SHP77 (cell line): ENCODE data around the gene OR4A16.

ENCODE experiments used
- DNase-seq, 2 experiments: peaks; one replicate each; lab custom pipeline; 2025; lab: John Stamatoyannopoulos, UW

OR4A16 gene, protein sequence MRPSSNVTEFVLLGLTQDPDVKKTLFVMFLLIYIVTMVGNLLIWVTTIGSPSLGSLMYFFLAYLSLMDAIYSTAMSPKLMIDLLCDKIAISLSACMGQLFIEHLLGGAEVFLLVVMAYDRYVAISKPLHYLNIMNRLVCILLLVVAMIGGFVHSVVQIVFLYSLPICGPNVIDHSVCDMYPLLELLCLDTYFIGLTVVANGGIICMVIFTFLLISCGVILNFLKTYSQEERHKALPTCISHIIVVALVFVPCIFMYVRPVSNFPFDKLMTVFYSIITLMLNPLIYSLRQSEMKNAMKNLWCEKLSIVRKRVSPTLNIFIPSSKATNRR

DNA sequence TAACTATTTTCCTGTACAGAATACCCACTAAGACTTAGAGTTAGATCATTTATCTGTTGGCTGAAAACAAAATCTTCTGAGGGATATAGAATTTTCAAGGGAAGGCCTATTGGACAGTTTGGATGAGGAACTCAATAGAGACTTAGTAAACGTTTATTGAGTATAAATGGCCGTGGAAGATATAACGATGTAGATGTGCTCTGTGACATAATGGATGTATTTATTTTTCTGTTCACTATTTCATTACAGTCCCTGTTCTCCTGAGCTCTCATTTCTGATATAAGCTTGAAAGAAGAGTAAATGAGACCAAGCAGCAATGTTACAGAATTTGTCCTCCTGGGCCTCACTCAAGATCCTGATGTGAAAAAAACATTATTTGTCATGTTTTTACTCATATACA is at the start of gene OR4A16:
Gene OR4A16, plus strand, starts transcription at position 301 of the 400 bp plus-strand sequence. Its CDS starts 0 bp downstream, at position 301.
- DNase-seq: no peak

DNA sequence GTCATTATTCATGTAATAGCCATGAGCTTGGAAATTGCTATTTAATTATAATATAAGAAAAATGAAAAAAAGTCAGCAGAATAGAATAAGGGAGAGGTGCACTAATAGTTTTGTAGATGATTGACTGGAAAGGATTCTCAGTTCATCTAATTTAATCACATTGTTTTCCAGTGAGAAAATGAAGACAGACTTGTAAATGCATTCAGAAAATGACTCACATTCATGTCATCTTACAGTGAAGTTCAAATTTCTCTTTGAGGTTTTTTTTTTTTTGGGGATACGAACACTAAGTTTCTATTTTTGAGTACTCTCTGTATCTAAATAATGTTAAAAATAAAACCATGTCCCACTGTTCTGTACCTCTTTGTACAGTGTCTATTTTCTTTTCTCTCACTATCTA is 18.5 kb upstream of the OR4A16 start:
- no peak for DNase-seq

DNA sequence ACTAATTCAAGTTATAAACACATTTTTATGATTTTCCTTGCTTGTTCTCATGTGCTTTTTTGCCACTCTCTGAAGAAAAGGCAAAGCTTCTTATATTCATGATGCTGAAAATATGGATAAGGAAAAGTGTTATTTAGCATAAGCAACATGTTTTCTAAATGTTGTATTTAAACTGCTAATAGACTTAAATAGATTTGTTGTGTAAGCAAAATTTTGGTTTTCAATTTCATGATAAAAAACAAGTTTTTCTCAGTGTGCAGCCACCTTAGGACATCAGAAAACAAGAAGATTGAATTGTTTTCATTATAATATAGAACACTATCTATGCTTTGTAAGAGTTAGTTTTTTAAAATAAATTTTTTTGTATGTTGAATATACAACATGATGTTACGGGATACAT is 2.3 kb downstream of the OR4A16 start:
- DNase-seq: no peak

DNA sequence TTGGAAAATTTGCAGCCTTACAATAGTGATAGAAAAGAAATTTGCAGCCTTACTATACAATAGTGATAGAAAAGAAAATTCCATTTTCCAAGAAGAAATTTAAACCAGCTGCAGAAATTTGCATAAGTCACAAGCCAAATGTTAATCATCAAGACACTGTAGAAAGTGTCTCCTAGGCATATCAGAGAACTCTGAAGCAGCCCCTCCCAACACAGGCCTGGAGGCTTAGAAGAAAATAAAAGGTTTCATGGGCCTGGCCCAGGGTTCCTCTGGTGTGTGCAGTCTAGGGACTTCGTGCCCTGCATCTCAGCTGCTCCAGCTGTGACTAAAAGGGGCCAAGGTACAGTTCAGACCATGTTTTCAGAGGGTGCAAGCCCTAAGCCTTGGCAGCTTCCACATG is 6.0 kb downstream of the OR4A16 start:
- no peak for DNase-seq

DNA sequence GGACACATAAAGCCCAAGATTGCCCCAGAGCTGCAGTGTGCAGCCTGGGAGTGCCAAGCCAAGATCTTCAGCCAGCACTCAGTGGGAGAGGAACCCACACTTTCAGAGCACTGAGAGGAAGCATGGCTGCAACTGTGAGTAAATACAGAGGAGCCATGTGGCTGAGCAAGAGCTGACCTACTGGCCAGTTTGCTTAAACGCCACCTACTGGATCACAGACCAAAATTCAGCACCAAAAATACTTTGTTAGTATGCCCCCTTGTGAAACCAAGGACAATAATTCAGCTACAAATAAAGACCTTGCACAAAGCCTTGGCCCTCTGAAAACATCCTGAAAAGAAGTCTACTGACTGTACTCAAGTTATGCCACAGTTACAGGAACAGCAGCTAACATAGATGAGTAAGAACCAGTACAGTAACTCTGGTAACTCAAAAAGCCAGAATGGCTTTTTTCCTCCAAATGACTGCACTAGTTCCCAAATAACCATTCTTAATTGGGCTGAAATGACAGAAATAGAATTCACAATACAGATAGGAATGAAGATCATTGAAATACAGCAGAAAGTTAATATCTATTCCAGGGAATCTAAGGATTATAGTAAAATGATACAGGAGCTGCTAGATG is 14.7 kb downstream of the OR4A16 start:
- DNase-seq: no peak

DNA sequence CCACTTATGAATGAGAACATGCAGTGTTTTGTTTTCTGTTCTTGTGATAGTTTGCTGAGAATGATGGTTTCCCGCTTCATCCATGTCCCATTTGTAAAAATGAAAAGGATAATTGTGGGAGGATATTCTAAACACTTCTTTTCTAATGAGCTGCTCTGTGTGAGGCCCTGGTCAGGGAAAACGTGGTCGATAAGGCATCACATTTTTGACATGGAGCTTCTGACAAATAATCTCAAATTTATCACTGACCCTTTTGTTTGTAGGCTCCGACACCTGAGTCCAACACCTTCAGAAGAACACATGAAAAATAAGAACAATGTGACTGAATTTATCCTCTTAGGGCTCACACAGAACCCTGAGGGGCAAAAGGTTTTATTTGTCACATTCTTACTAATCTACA is 24.7 kb downstream of the OR4A16 start, which contains the start of gene OR4A15:
Gene OR4A15, plus strand, starts transcription at position 301 of the 400 bp plus-strand sequence. Its CDS starts 0 bp downstream, at position 301.
- no peak for DNase-seq
